Upper lobe of left lung (tissue), 6 donors: ENCODE results near the gene HTR2B. TPM values are rescaled to one million over a fixed set of nuclear protein-coding genes. Genes with fewer than 3 reads are reported as not detected.

Source experiments
- ATAC-seq, 2 donors: fragments of 200-7000 bp; cut with Tn5 transposase; one replicate each; pipeline ENCODE4 v1.9.1; 2022; ENCODE audit warnings: mild to moderate bottlenecking in 2 of 2, moderate library complexity in 2 of 2; ENCODE audit not compliant: low FRiP score in 2 of 2
- DNase-seq, 2 donors: peaks; one replicate each; pipeline ENCODE4 v3.0.0-alpha.2; 2019 to 2020
- H3K27ac ChIP-seq, 4 donors: fragments of 200-600 bp; sonication (generic); one replicate each; pipeline ENCODE4 v1.5.1; 2016 to 2019
- H3K27me3 ChIP-seq, 4 donors: fragments of 200-600 bp; sonication (generic); one replicate each; pipeline ENCODE4 v1.5.1; 2017 to 2019
- H3K36me3 ChIP-seq, 4 donors: fragments of 200-600 bp; sonication (generic); one replicate each; pipeline ENCODE4 v1.5.1; 2016 to 2019
- H3K4me1 ChIP-seq, 4 donors: fragments of 200-600 bp; sonication (generic); one replicate each; pipeline ENCODE4 v1.5.1; 2018 to 2019
- H3K4me3 ChIP-seq, 4 donors: fragments of 200-600 bp; sonication (generic); one replicate each; pipeline ENCODE4 v1.5.1; 2017 to 2019; ENCODE audit warnings: mild to moderate bottlenecking in 2 of 4, moderate library complexity in 1 of 4
- H3K9me3 ChIP-seq, 4 donors: fragments of 200-600 bp; sonication (generic); one replicate each; pipeline ENCODE4 v1.5.1; 2018 to 2019
- EP300 ChIP-seq, 4 donors: sonication (generic); formaldehyde crosslinking; IDR thresholded peaks; one replicate each; pipeline ENCODE4 v1.5.1; 2017; ENCODE audit warnings: antibody characterized with exemption in 4 of 4, control low read depth in 2 of 4
- POLR2A ChIP-seq, 4 donors: fragments of 450-650 bp; IDR thresholded peaks; one replicate each; pipeline ENCODE4 v1.5.1; 2016 to 2017; ENCODE audit warnings: antibody characterized with exemption in 4 of 4, mild to moderate bottlenecking in 2 of 4
- WGBS, 2 donors: methylation state at CpG; one replicate each; pipeline ENCODE4 v1.1.5; 2017 to 2018; 5-methylcytosine and 5-hydroxymethylcytosine counted together
- small RNA-seq, 4 donors: library from RNA; depleted of rRNA; stranded (forward); fragments of <200 nt; gene quantifications; one replicate each; pipeline ENCODE3, GENCODE V24; 2016
- total RNA-seq, 6 donors: library from RNA; depleted of rRNA in 4 of 6; stranded (reverse); fragments of >200 nt in 4 of 6; gene quantifications; one replicate each; pipeline versions ENCODE4 v1.1.0 to v1.2.1, GENCODE V29; 2016 to 2021
- donor health status: DM: no; HTN: no; CAD: no; lungs with moderate emphysema.
- donor health status: DM: no; HTN: yes; CAD: no; lungs with severe emphysema.

The HTR2B gene
- total RNA-seq, 6 donors from 2014 or later: 0.15 to 1.0 (median 0.37) TPM; not detected in 1

- WGBS, 2 donors: 82 to 83% methylated on average over 4 of the region's 4 CpGs
- H3K4me3 ChIP-seq: peak overlapping the region in 1 of 4 donors; percentile 4
- H3K36me3 ChIP-seq: peaks cover 8 to 27% (median 17%) of the 10 kb centered on the region in 4 donors
- ATAC-seq (no peak), DNase-seq (no peak)
- no peaks in the 10 kb centered on the region for H3K27me3 ChIP-seq
- H3K27ac ChIP-seq: no peak overlapping the region
- TF ChIP-seq POLR2A (IDR thresholded peaks at IDR 0.05) (no peak), EP300 (IDR thresholded peaks at IDR 0.05) (no peak)
- H3K9me3 ChIP-seq: no peaks in the 10 kb centered on the region
- H3K4me1 ChIP-seq: peaks cover 20 to 39% (median 25%) of the 10 kb centered on the region in 4 donors
Observed at GRCh38 chr2:231058761-231059550, 65.9 kb downstream of the HTR2B start.

Small RNA genes lying within 50 kb of the gene (small RNA-seq; reads per million reads assigned to genes)
- 0 reads per million in 4 donors for gene RNU1-93P

Other genes with a start within 250 kb of the HTR2B start
- gene GPR55, start 199.8 kb downstream of the HTR2B start, total RNA-seq: under 1 TPM in 4 of 6 donors, not detected in 2; 0.15 to 0.84 (median 0.52) TPM
- gene SPATA3, start 128.9 kb downstream of the HTR2B start, total RNA-seq: not detected
- under 1 TPM in 3 of 6 donors, not detected in 3; 0.37 to 0.84 (median 0.61) TPM for gene C2orf72, start 87.5 kb downstream of the HTR2B start, total RNA-seq
- gene PSMD1, start 68.2 kb downstream of the HTR2B start, total RNA-seq: 10 to 100 TPM; 24.6 to 68.1 (median 57.0) TPM
- 100 to 1,000 TPM in 1 of 6 donors, 10 to 100 TPM in 5; 26.7 to 145 (median 61.0) TPM for gene ARMC9, start 73.6 kb upstream of the HTR2B start, total RNA-seq